Uterus (tissue), 4 donors: Measurements from ENCODE around the gene CT45A9. TPM values are rescaled to one million over a fixed set of nuclear protein-coding genes. Genes with fewer than 3 reads are reported as not detected.
"Not testable (repeated sequence)": the region's sequence is repeated elsewhere in the genome, so short reads cannot be mapped to it uniquely, and the experiment has no call there.

ENCODE experiments used
- DNase-seq, 2 donors: peaks; one replicate each; pipeline ENCODE4 v3.0.0-alpha.2; 2019 to 2020
- H3K27ac ChIP-seq, 2 donors: fragments of 200-600 bp; sonication (generic); 1 replicate in 1 of 2; 2 replicates in 1 of 2; pipeline ENCODE4 v1.5.1; 2016 to 2018
- H3K27me3 ChIP-seq, 2 donors: fragments of 200-600 bp; sonication (generic); one replicate each; pipeline ENCODE4 v1.5.1; 2018 to 2019; ENCODE audit warnings: control low read depth in 1 of 2
- H3K36me3 ChIP-seq, 2 donors: fragments of 200-600 bp; sonication (generic); one replicate each; pipeline ENCODE4 v1.5.1; 2019; ENCODE audit warnings: control low read depth in 1 of 2
- H3K4me1 ChIP-seq, 2 donors: fragments of 200-600 bp; sonication (generic); one replicate each; pipeline ENCODE4 v1.5.1; 2018 to 2019; ENCODE audit warnings: control low read depth in 1 of 2
- H3K4me3 ChIP-seq, 2 donors: fragments of 200-600 bp; sonication (generic); 1 replicate in 1 of 2; 2 replicates in 1 of 2; pipeline ENCODE4 v1.5.1; 2018 to 2019; ENCODE audit warnings: mild to moderate bottlenecking in 1 of 2
- H3K9me3 ChIP-seq, 2 donors: fragments of 200-600 bp; sonication (generic); one replicate each; pipeline ENCODE4 v1.5.1; 2019; ENCODE audit warnings: control low read depth in 1 of 2
- POLR2A ChIP-seq, 2 donors: fragments of 450-650 bp; IDR thresholded peaks; one replicate each; pipeline ENCODE4 v1.6.1; 2016; ENCODE audit warnings: antibody characterized with exemption in 2 of 2, mild to moderate bottlenecking in 1 of 2, moderate library complexity in 1 of 2
- intact Hi-C: fragments of 100-400 bp; cut with DNase I; formaldehyde crosslinking; loops from one replicate; pipeline ENCODE4 v1.15.1; 2023; ENCODE audit warnings: low total_unique reads
- total RNA-seq, 4 donors: library from RNA; depleted of rRNA in 3 of 4; stranded (reverse); fragments of >200 nt in 3 of 4; gene quantifications; one replicate each; pipeline versions ENCODE4 v1.1.0 to v1.2.4, GENCODE V29; 2014 to 2023
- TF ChIP-seq, protein P1 (sequence below), 4 experiments: fragments of 200-600 bp in 2 of 4; fragments of 450-650 bp in 2 of 4; sonication (generic) in 2 of 4; IDR thresholded peaks; one replicate each; pipeline ENCODE4 v1.5.1; 2016 to 2019; ENCODE audit warnings: antibody characterized with exemption in 4 of 4, mild to moderate bottlenecking in 2 of 4, moderate library complexity in 1 of 4
- donor health status: DM: yes; HTN: yes; CAD: no.

CT45A9 gene
- total RNA-seq, 4 donors from 2014 or later: not detected

DNA sequence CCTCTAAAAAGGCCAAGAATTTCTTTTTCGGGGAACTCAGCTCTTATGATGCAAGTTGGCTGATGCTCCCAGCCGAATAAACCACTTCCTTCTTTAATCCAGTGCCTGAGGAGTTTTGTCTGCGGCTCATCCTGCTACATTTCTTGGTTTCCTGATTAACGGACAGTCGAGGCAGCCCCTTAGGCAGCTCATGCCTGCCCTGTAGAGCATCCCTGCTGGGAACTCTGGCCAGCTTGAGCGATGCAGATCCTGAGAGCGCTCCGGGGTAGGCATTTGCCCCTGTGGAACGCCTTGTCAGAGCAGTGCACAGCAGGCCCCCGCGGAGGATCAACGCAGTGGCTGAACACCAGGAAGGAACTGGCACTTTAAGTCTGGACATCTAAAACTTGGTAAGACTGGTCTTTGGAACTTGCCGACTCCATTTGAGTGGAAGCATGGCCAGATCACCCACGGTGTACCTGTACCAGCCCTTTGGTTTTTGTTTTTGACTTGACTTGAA is 18.5 kb upstream of the CT45A9 start:
- TF ChIP-seq POLR2A (IDR thresholded peaks at IDR 0.05): no peak
- TF ChIP-seq, protein P1, sequence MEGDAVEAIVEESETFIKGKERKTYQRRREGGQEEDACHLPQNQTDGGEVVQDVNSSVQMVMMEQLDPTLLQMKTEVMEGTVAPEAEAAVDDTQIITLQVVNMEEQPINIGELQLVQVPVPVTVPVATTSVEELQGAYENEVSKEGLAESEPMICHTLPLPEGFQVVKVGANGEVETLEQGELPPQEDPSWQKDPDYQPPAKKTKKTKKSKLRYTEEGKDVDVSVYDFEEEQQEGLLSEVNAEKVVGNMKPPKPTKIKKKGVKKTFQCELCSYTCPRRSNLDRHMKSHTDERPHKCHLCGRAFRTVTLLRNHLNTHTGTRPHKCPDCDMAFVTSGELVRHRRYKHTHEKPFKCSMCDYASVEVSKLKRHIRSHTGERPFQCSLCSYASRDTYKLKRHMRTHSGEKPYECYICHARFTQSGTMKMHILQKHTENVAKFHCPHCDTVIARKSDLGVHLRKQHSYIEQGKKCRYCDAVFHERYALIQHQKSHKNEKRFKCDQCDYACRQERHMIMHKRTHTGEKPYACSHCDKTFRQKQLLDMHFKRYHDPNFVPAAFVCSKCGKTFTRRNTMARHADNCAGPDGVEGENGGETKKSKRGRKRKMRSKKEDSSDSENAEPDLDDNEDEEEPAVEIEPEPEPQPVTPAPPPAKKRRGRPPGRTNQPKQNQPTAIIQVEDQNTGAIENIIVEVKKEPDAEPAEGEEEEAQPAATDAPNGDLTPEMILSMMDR (IDR thresholded peaks at IDR 0.05): no peak

DNA sequence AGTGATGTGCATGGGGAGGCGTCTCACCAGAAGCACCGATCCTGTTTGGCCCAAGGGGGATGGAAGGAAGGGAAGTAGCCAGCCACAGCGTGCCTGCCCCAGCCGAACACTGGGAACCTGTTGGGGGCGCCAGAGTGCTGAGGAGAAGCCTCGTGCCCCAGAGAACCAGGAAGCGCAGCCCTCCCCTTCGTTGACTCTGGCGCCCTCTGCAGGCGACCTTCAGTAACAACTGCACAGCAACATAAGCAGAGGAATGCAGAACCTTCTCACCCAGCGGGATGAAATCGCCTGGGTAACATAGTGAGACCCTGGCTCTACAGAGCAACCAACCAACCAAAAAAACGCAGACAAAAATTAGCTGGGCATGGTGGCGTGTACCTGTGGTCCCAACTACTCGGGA is 17.4 kb upstream of the CT45A9 start:
- H3K27ac ChIP-seq, H3K27me3 ChIP-seq, DNase-seq, H3K9me3 ChIP-seq, H3K36me3 ChIP-seq, intact Hi-C loops, H3K4me3 ChIP-seq, H3K4me1 ChIP-seq: not testable (repeated sequence)

More for the DNA sequence above, 18.5 kb upstream of the CT45A9 start:
- Histone ChIP-seq H3K27me3 (no peaks in the 10 kb centered on the region), H3K4me1 (no peaks in the 10 kb centered on the region), H3K27ac (no peak overlapping the region), H3K9me3 (no peaks in the 10 kb centered on the region), H3K36me3 (no peaks in the 10 kb centered on the region), H3K4me3 (no peak overlapping the region)
- intact Hi-C loops: no loop called here
- no peak for DNase-seq

DNA sequence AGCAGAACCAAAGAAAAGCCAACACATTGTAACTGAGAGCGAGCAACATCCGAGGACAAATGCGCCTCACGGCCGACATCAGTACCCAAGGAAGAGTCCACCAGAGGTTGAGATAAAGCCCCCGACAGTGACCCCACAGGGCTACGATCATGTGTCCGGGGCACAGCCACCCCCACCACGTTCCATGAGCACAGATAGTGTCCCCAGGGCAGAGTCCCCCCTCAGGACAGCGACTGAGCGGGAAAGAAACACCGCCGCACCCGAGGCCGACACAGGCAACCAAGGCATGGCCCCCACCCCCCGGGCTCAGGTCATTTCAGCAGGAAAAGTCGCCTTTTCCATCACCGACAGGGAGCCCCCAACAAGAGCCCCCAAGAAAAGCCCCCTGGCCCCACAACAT is 16.6 kb upstream of the CT45A9 start:
- DNase-seq, intact Hi-C loops: not testable (repeated sequence)

DNA sequence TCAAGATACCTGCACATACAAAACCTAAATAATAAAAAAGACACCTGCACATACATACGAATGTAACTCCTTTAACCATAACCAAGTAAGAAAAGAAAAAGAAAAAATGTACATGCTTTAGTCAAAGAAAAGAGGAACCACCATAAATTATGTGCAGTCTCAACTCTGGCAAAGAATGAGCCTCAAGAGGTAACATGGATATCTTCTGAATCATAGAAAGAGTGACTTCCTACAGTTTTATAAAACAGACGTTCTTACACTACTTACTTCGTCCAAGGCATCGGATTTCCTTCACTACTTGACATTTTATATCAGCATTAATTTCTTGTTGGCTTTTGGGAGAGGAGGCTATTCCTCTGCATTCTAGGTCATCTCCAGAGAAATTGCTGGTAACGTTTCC is 11.1 kb upstream of the CT45A9 start:
- H3K27ac ChIP-seq, H3K36me3 ChIP-seq, intact Hi-C loops, H3K9me3 ChIP-seq, H3K27me3 ChIP-seq, DNase-seq, H3K4me1 ChIP-seq, H3K4me3 ChIP-seq: not testable (repeated sequence)

More for the DNA sequence above, 16.6 kb upstream of the CT45A9 start:
- H3K4me3 ChIP-seq, H3K4me1 ChIP-seq, H3K9me3 ChIP-seq, H3K36me3 ChIP-seq, H3K27me3 ChIP-seq, H3K27ac ChIP-seq: not testable (repeated sequence)

DNA sequence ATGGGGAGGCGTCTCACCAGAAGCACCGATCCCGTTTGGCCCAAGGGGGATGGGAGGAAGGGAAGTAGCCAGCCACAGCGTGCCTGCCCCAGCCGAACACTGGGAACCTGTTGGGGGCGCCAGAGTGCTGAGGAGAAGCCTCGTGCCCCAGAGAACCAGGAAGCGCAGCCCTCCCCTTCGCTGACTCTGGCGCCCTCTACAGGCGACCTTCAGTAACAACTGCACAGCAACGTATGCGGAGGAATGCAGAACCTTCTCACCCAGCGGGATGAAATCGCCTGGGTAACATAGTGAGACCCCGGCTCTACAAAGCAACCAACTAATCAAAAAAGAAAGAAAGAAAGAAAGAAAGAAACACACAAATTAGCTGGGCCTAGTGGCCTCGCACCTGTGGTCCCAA is 17.2 kb downstream of the CT45A9 start, which contains the start of gene CT45A8:
TSS of gene CT45A8 (minus strand) at position 101 of the 400 bp plus-strand sequence. CDS start 3,755 bp downstream, outside the sequence.
- H3K4me3 ChIP-seq, H3K27ac ChIP-seq, H3K4me1 ChIP-seq, H3K27me3 ChIP-seq, DNase-seq, H3K36me3 ChIP-seq, H3K9me3 ChIP-seq, intact Hi-C loops: not testable (repeated sequence)

DNA sequence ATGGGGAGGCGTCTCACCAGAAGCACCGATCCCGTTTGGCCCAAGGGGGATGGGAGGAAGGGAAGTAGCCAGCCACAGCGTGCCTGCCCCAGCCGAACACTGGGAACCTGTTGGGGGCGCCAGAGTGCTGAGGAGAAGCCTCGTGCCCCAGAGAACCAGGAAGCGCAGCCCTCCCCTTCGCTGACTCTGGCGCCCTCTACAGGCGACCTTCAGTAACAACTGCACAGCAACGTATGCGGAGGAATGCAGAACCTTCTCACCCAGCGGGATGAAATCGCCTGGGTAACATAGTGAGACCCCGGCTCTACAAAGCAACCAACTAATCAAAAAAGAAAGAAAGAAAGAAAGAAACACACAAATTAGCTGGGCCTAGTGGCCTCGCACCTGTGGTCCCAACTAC is 34.4 kb downstream of the CT45A9 start, which contains the start of gene CT45A7:
TSS of gene CT45A7 (minus strand) at position 101 of the 400 bp plus-strand sequence. CDS start 3,747 bp downstream, outside the sequence.
- intact Hi-C loops, H3K4me1 ChIP-seq, DNase-seq, H3K27ac ChIP-seq, H3K9me3 ChIP-seq, H3K36me3 ChIP-seq, H3K27me3 ChIP-seq, H3K4me3 ChIP-seq: not testable (repeated sequence)

DNA sequence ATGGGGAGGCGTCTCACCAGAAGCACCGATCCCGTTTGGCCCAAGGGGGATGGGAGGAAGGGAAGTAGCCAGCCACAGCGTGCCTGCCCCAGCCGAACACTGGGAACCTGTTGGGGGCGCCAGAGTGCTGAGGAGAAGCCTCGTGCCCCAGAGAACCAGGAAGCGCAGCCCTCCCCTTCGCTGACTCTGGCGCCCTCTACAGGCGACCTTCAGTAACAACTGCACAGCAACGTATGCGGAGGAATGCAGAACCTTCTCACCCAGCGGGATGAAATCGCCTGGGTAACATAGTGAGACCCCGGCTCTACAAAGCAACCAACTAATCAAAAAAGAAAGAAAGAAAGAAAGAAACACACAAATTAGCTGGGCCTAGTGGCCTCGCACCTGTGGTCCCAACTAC is 51.7 kb downstream of the CT45A9 start, which contains the start of gene CT45A2:
TSS of gene CT45A2 (minus strand) at position 101 of the 400 bp plus-strand sequence. CDS start 3,747 bp downstream, outside the sequence.
- intact Hi-C loops, H3K9me3 ChIP-seq, H3K36me3 ChIP-seq, H3K4me1 ChIP-seq, DNase-seq, H3K4me3 ChIP-seq, H3K27me3 ChIP-seq, H3K27ac ChIP-seq: not testable (repeated sequence)

Other genes starting within 250 kb of the CT45A9 start
- gene CT45A1, start 158.2 kb downstream of the CT45A9 start, total RNA-seq: not detected
- not detected for gene CT45A3, start 103.6 kb downstream of the CT45A9 start, total RNA-seq
- not detected for gene CT45A5, start 86.3 kb downstream of the CT45A9 start, total RNA-seq
- gene CT45A6, start 69.0 kb downstream of the CT45A9 start, total RNA-seq: not detected
- not detected for gene CT45A2, start 51.8 kb downstream of the CT45A9 start, total RNA-seq
- gene CT45A7, start 34.5 kb downstream of the CT45A9 start, total RNA-seq: not detected
- gene CT45A8, start 17.3 kb downstream of the CT45A9 start, total RNA-seq: not detected
- gene CT45A10, start 21.6 kb upstream of the CT45A9 start, total RNA-seq: not detected
- gene SAGE1, start 21.9 kb upstream of the CT45A9 start, total RNA-seq: not detected
- 10 to 100 TPM in 3 of 4 donors, 1 to 10 TPM in 1; 5.6 to 42.6 (median 23.1) TPM for gene MMGT1, start 102.2 kb upstream of the CT45A9 start, total RNA-seq
- gene SLC9A6, start 113.6 kb upstream of the CT45A9 start, total RNA-seq: 10 to 100 TPM in 2 of 4 donors, 1 to 10 TPM in 2; 7.9 to 33.5 (median 13.7) TPM